ENCODE data around the gene TREML4.

Gene TREML4

GRCh38 chr6:41228096-41228495 is at the start of gene TREML4:
Gene TREML4 (plus strand): TSS chr6:41228349. CDS start chr6:41228428, 79 bp downstream.
- Histone ChIP-seq H3K27ac (ENCODE audit: extremely low read depth, low read depth, low read length) (no peak within 1 kb of the TSS), H3K9me3 (ENCODE audit: control insufficient read depth, insufficient read depth, low read depth, low read length) (no peaks in the 10 kb centered on the region), H3K4me1 (ENCODE audit: control insufficient read depth, insufficient read depth, low read length) (peaks cover 5% of the 10 kb centered on the region; the same call in 1 of the 2 replicates), H3K4me3 (ENCODE audit: low read depth, low read length) (no peak within 1 kb of the TSS), H3K36me3 (ENCODE audit: control insufficient read depth in 2 of 2, insufficient read depth in 1 of 2, low read length in 2 of 2) (no peaks in the 10 kb centered on the region)
- ChIA-PET CTCF (interaction anchor here (0.9 to 1.7 kb wide), 10 partner anchors 17 to 136 kb away, joined by 3 to 7 read pairs (median 3); no protein-coding TSS in a partner anchor), POLR2A (interaction anchor here (0.7 kb wide), 1 partner anchor 92 kb away, joined by 3 read pairs; no protein-coding TSS in a partner anchor)
- TF ChIP-seq ZNF792 (tag by site-specific recombination; IDR thresholded peaks at IDR 0.05) (no peak), ZNF398 (tag by site-specific recombination; IDR thresholded peaks at IDR 0.05) (no peak), BCL11B (tag by site-specific recombination; IDR thresholded peaks at IDR 0.05; ENCODE audit: low read depth) (no peak), ZNF621 (tag by site-specific recombination; IDR thresholded peaks at IDR 0.05) (no peak), GLIS1 (tag by site-specific recombination; IDR thresholded peaks at IDR 0.05) (no peak), PRDM2 (tag by site-specific recombination; IDR thresholded peaks at IDR 0.05; ENCODE audit: borderline replicate concordance) (no peak), PRDM1 (tag by site-specific recombination; IDR thresholded peaks at IDR 0.05) (no peak), TSHZ1 (tag by site-specific recombination; IDR thresholded peaks at IDR 0.05; ENCODE audit: borderline replicate concordance) (no peak), PRDM10 (tag by site-specific recombination; IDR thresholded peaks at IDR 0.05) (no peak), EGR2 (tag by site-specific recombination; IDR thresholded peaks at IDR 0.05; ENCODE audit: low read depth) (no peak), ZNF555 (tag by site-specific recombination; conservative IDR thresholded peaks at IDR 0.05) (no peak), ZNF560 (tag by site-specific recombination; IDR thresholded peaks at IDR 0.05; ENCODE audit: borderline replicate concordance) (no peak), KLF1 (tag by site-specific recombination; IDR thresholded peaks at IDR 0.05) (no peak), ZNF416 (tag by site-specific recombination; IDR thresholded peaks at IDR 0.05) (no peak)
